PFSK-1 (cell line): ENCODE results near the gene MTIF3.

ENCODE experiments used
- FOXP2 ChIP-seq: optimal IDR thresholded peaks from 2 replicates; pipeline ENCODE3; 2011; ENCODE audit warnings: borderline replicate concordance, control low read depth, inconsistent platforms; ENCODE audit not compliant: insufficient read depth; ENCODE audit errors: extremely low read length, extremely low read depth
- POLR2AphosphoS5 ChIP-seq: IDR thresholded peaks from 2 replicates; pipeline ENCODE4 v1.6.1; 2012; ENCODE audit warnings: low read depth, mild to moderate bottlenecking, control low read depth, low read length, moderate library complexity
- REST ChIP-seq, 2 experiments: IDR thresholded peaks; 2 replicates each; pipeline versions ENCODE4 v1.6.1 to v1.8.0; 2011 to 2012; ENCODE audit warnings: low read depth in 2 of 2, low read length in 2 of 2, control low read depth in 1 of 2, inconsistent platforms in 1 of 2, mild to moderate bottlenecking in 1 of 2, moderate library complexity in 1 of 2; ENCODE audit not compliant: insufficient read depth in 1 of 2
- SIN3A ChIP-seq: IDR thresholded peaks from 2 replicates; pipeline ENCODE4 v1.6.1; 2012; ENCODE audit warnings: mild to moderate bottlenecking, low read length, moderate library complexity, borderline replicate concordance; ENCODE audit not compliant: insufficient read depth
- TAF1 ChIP-seq: IDR thresholded peaks from 2 replicates; pipeline ENCODE4 v1.6.1; 2012; ENCODE audit warnings: low read length, control low read depth, borderline replicate concordance; ENCODE audit not compliant: insufficient read depth

Gene MTIF3

GRCh38 chr13:27393101-27393500 lies 57.3 kb downstream of the MTIF3 start:
- TF ChIP-seq TAF1 (no peak), REST (IDR thresholded peaks at IDR 0.05; ENCODE audit: insufficient read depth in 1 of 2, low read depth in 2 of 2, low read length in 2 of 2) (no peak), FOXP2 (no peak), SIN3A (no peak), POLR2AphosphoS5 (no peak)

GRCh38 chr13:27391471-27391870 lies 58.9 kb downstream of the MTIF3 start:
- no peak for TF ChIP-seq TAF1
- no peak for TF ChIP-seq REST (IDR thresholded peaks at IDR 0.05; ENCODE audit: insufficient read depth in 1 of 2, low read depth in 2 of 2, low read length in 2 of 2)
- TF ChIP-seq POLR2AphosphoS5: no peak

DNA sequence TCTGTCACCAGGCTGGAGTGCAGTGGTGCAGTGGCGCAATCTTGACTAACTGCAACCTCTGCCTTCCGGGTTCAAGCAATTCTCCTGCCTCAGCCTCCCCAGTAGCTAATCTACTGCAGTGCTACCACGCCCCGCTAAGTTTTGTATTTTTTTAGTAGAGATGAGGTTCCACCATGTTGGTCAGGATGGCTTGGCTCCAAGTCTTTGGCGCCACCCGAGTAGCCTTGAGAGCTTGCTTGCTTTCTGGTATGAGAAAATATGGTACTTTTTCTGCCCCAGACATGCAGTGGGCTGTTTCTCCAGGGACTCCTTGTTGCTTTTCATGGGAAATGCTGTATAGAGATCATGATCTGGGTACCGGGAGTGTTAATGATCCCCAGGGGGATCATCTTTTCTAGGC lies 60.5 kb downstream of the MTIF3 start:
- TF ChIP-seq SIN3A: no peak
- TF ChIP-seq POLR2AphosphoS5: no peak
- no peak for TF ChIP-seq REST (IDR thresholded peaks at IDR 0.05; ENCODE audit: insufficient read depth in 1 of 2, low read depth in 2 of 2, low read length in 2 of 2)
- TF ChIP-seq TAF1: no peak
- TF ChIP-seq FOXP2: no peak

DNA sequence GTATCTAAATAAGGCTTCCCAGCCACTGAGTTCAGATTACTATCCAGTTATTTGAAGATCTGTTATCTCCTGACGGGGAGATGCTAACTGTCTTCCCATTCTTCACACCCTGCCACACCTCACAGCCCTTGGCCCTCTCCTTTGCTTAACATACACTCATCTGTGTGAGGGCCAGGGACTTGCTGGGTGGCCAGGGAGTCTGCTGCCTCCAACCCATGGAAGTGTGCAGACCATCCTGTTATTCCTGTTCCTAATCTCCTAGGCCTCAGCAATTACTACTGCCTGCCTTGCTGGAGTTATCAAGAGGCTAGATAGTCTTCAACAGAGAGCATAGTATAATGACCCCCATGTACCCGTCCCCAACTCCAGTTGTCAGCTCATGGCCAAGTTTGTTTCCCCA lies 62.1 kb downstream of the MTIF3 start:
- TF ChIP-seq FOXP2: no peak
- TF ChIP-seq SIN3A: no peak
- no peak for TF ChIP-seq REST (IDR thresholded peaks at IDR 0.05; ENCODE audit: insufficient read depth in 1 of 2, low read depth in 2 of 2, low read length in 2 of 2)
- TF ChIP-seq POLR2AphosphoS5: no peak
- no peak for TF ChIP-seq TAF1
